Activated CD8-positive, alpha-beta memory T cell treated with anti-CD3 and anti-CD28 coated beads, Interleukin-2, amount 50 U/mL, for 24 hours (primary cell): ENCODE data around the gene KIRREL3.

Experiments
- DNase-seq: peaks from one replicate; pipeline ENCODE4 v3.0.0-alpha.2; 2020; ENCODE audit errors: extremely low read depth

The KIRREL3 gene

GRCh38 chr11:126914941-126915340, 85.6 kb downstream of the KIRREL3 start:
- no peak for DNase-seq

GRCh38 chr11:126914166-126914565, 86.4 kb downstream of the KIRREL3 start:
- DNase-seq = no peak

- DNase-seq = no peak
Observed at GRCh38 chr11:126904520-126904919, 96.0 kb downstream of the KIRREL3 start.

- no peak for DNase-seq
Observed at GRCh38 chr11:126901783-126902182, 98.8 kb downstream of the KIRREL3 start.

GRCh38 chr11:126899961-126900748, 100.4 kb downstream of the KIRREL3 start:
- no peak for DNase-seq

- DNase-seq = no peak
Observed at GRCh38 chr11:126898802-126899201, 101.8 kb downstream of the KIRREL3 start.

- DNase-seq = no peak
Observed at GRCh38 chr11:126897430-126897829, 103.1 kb downstream of the KIRREL3 start.

- no peak for DNase-seq
Observed at GRCh38 chr11:126896025-126896424, 104.5 kb downstream of the KIRREL3 start.

- no peak for DNase-seq
Observed at GRCh38 chr11:126893796-126894195, 106.8 kb downstream of the KIRREL3 start.

GRCh38 chr11:126892756-126893155, 107.8 kb downstream of the KIRREL3 start:
- DNase-seq = no peak

GRCh38 chr11:126891556-126892217, 108.9 kb downstream of the KIRREL3 start:
- DNase-seq = no peak

- DNase-seq = no peak
Observed at GRCh38 chr11:126890561-126890960, 110.0 kb downstream of the KIRREL3 start.

GRCh38 chr11:126888115-126888712, 112.4 kb downstream of the KIRREL3 start:
- DNase-seq = no peak

- no peak for DNase-seq
Observed at GRCh38 chr11:126886636-126887035, 113.9 kb downstream of the KIRREL3 start.

- DNase-seq = no peak
Observed at GRCh38 chr11:126886085-126886484, 114.5 kb downstream of the KIRREL3 start.

GRCh38 chr11:126884594-126884993, 116.0 kb downstream of the KIRREL3 start:
- no peak for DNase-seq

- DNase-seq = no peak
Observed at GRCh38 chr11:126884192-126884591, 116.4 kb downstream of the KIRREL3 start.

- DNase-seq = no peak
Observed at GRCh38 chr11:126880872-126881271, 119.7 kb downstream of the KIRREL3 start.

GRCh38 chr11:126879516-126879915, 121.1 kb downstream of the KIRREL3 start:
- DNase-seq = no peak

- no peak for DNase-seq
Observed at GRCh38 chr11:126878913-126879482, 121.6 kb downstream of the KIRREL3 start.

GRCh38 chr11:126874831-126875230, 125.7 kb downstream of the KIRREL3 start:
- no peak for DNase-seq

GRCh38 chr11:126874276-126874675, 126.3 kb downstream of the KIRREL3 start:
- no peak for DNase-seq

GRCh38 chr11:126871792-126872191, 128.8 kb downstream of the KIRREL3 start:
- DNase-seq = no peak
